GM12878 (cell line): ENCODE results near the gene SLC7A10. TPM values are rescaled to one million over a fixed set of nuclear protein-coding genes. Genes with fewer than 3 reads are reported as not detected.
A peak's percentile ranks its signal among the peaks of the same experiment; 100 is the strongest.

Source experiments
- ATAC-seq: fragments of 200-7000 bp; cut with Tn5 transposase; 3 replicates; pipeline ENCODE4 v1.9.1; 2020; ENCODE audit warnings: mild to moderate bottlenecking, moderate library complexity
- BruUV-seq: library from RNA; stranded (reverse); fragments of 400-500 nt; replicated peaks from 2 replicates; lab custom pipeline; 2021; lab: Mats Ljungman, UMichigan
- CTCF ChIA-PET: fragments of 300-600 bp; sonication (Branson Sonifier 250); formaldehyde crosslinking; extraction: SDS; loops from one replicate; lab custom pipeline; 2021; ENCODE audit warnings: inconsistent platforms; lab: Yijun Ruan, JAX
- POLR2A ChIA-PET: fragments of 350-600 bp; formaldehyde crosslinking; extraction: SDS; loops from one replicate; lab custom pipeline; 2021; ENCODE audit warnings: inconsistent platforms; lab: Charles Lee
- RAD21 ChIA-PET: fragments of 300-600 bp; sonication (Branson Sonifier 250); formaldehyde crosslinking; loops from one replicate; lab custom pipeline; 2023; ENCODE audit warnings: antibody characterized with exemption; ENCODE audit not compliant: unreplicated experiment; lab: Charles Lee
- SMC1A ChIA-PET: fragments of 300-600 bp; sonication (Branson Sonifier 250); formaldehyde crosslinking; loops from one replicate; lab custom pipeline; 2023; ENCODE audit not compliant: unreplicated experiment, uncharacterized antibody; lab: Charles Lee
- DNase-seq: peaks from one replicate; pipeline ENCODE4 v3.0.0-alpha.2; 2011; ENCODE audit warnings: low read depth, low spot score
- FAIRE-seq: peaks from 3 replicates; lab custom pipeline; 2011; peaks lifted over from hg19 to GRCh38; lab: Jason Lieb, UNC
- H2AFZ ChIP-seq: 2 replicates; pipeline ENCODE4 v1.6.0; 2011; ENCODE audit warnings: low read depth, low read length, control low read depth; ENCODE audit not compliant: control insufficient read depth
- H3K27ac ChIP-seq: 2 replicates; pipeline ENCODE4 v1.5.1; 2011; ENCODE audit warnings: control low read depth; ENCODE audit not compliant: control insufficient read depth, insufficient read depth
- H3K27me3 ChIP-seq, 2 experiments: replicated peaks in 1 of 2; 2 replicates each; pipeline versions ENCODE4 v1.6.0 to v1.6.1; 2011; ENCODE audit warnings: low read length in 1 of 2; ENCODE audit not compliant: control insufficient read depth in 2 of 2, insufficient read depth in 2 of 2
- H3K36me3 ChIP-seq, 2 experiments: 2 replicates each; pipeline ENCODE4 v1.5.1; 2011; ENCODE audit warnings: low read length in 1 of 2; ENCODE audit not compliant: control insufficient read depth in 2 of 2, insufficient read depth in 2 of 2
- H3K4me1 ChIP-seq: 2 replicates; pipeline ENCODE4 v1.6.1; 2011; ENCODE audit warnings: mild to moderate bottlenecking, low read length, moderate library complexity, mixed read lengths; ENCODE audit not compliant: control insufficient read depth, insufficient read depth
- H3K4me2 ChIP-seq: 2 replicates; pipeline ENCODE4 v1.6.0; 2011; ENCODE audit warnings: control low read depth; ENCODE audit not compliant: control insufficient read depth, insufficient read depth
- H3K4me3 ChIP-seq: fragments of 200-600 bp; sonication (generic); 2 replicates; pipeline ENCODE4 v1.5.1; 2016
- H3K79me2 ChIP-seq: 2 replicates; pipeline ENCODE4 v1.6.0; 2011; ENCODE audit warnings: low read length; ENCODE audit not compliant: control insufficient read depth, insufficient read depth
- H3K9ac ChIP-seq: 2 replicates; pipeline ENCODE4 v1.8.0; 2011; ENCODE audit warnings: low read length, control low read depth, mixed read lengths; ENCODE audit not compliant: control insufficient read depth, insufficient read depth
- H3K9me3 ChIP-seq: replicated peaks from 3 replicates; pipeline ENCODE4 v1.5.1; 2011; ENCODE audit warnings: mild to moderate bottlenecking, low read length; ENCODE audit not compliant: control insufficient read depth, insufficient read depth
- H4K20me1 ChIP-seq: 2 replicates; pipeline ENCODE4 v1.6.0; 2011; ENCODE audit not compliant: control insufficient read depth, insufficient read depth
- BCL11A ChIP-seq: IDR thresholded peaks from 2 replicates; pipeline ENCODE4 v1.6.1; 2011; ENCODE audit warnings: low read depth, low read length
- BRCA1 ChIP-seq: IDR thresholded peaks from 2 replicates; pipeline ENCODE4 v1.6.1; 2011; ENCODE audit warnings: low read depth, low read length, improper control_type of control experiment
- CBFB ChIP-seq: IDR thresholded peaks from 2 replicates; pipeline ENCODE4 v1.6.1; 2016; ENCODE audit warnings: antibody characterized with exemption, low read depth
- HDAC6 ChIP-seq: fragments of 200-600 bp; sonication (generic); IDR thresholded peaks from one replicate; pipeline ENCODE4 v1.8.0; 2017; ENCODE audit warnings: antibody characterized with exemption; ENCODE audit not compliant: unreplicated experiment
- MTA2 ChIP-seq: fragments of 450-650 bp; IDR thresholded peaks from 2 replicates; pipeline ENCODE4 v1.6.1; 2016; ENCODE audit warnings: low read depth, mild to moderate bottlenecking, moderate library complexity
- RAD21 ChIP-seq: IDR thresholded peaks from 2 replicates; pipeline ENCODE4 v1.6.1; 2011; ENCODE audit warnings: mild to moderate bottlenecking, low read depth, low read length, moderate library complexity; ENCODE audit not compliant: insufficient read depth
- SIN3A ChIP-seq: IDR thresholded peaks from 2 replicates; pipeline ENCODE4 v1.6.1; 2012; ENCODE audit warnings: low read depth, low read length, improper control_type of control experiment
- SREBF1 ChIP-seq: IDR thresholded peaks from 2 replicates; pipeline ENCODE4 v1.6.1; 2012; ENCODE audit warnings: mild to moderate bottlenecking, low read length
- STAT1 ChIP-seq: fragments of 450-650 bp; conservative IDR thresholded peaks from 2 replicates; pipeline ENCODE4 v1.6.1; 2014; ENCODE audit warnings: antibody characterized with exemption, mild to moderate bottlenecking
- SUZ12 ChIP-seq: fragments of 200-600 bp; sonication (generic); IDR thresholded peaks from one replicate; pipeline ENCODE4 v1.6.1; 2018; ENCODE audit warnings: antibody characterized with exemption, mild to moderate bottlenecking; ENCODE audit not compliant: unreplicated experiment
- WGBS: methylation state at CpG from one replicate; pipeline ENCODE4 v1.1.6; 2016; ENCODE audit warnings: low lambda C conversion rate; ENCODE audit not compliant: insufficient replicate concordance, insufficient coverage; ENCODE audit errors: missing lambda C conversion rate; 5-methylcytosine and 5-hydroxymethylcytosine counted together
- in situ Hi-C: fragments of 300-500 bp; cut with MboI; formaldehyde crosslinking; loops from 9 replicates; pipeline ENCODE4 v1.14.3; 2018; ENCODE audit warnings: mixed read lengths
- intact Hi-C: fragments of 100-400 bp; cut with micrococcal nuclease; formaldehyde crosslinking; loops from one replicate; pipeline ENCODE4 v1.14.2; 2022; ENCODE audit not compliant: unreplicated experiment
- polyA plus RNA-seq, 11 experiments: library from polyadenylated mRNA; depleted of rRNA in 4 of 11; unstranded in 6 of 11; stranded (reverse) in 5 of 11; fragments of >200 nt; fragmentation: Nextera tagmentation in 4 of 11; fragmentation: Illumina TruSeq in 1 of 11; extraction: Ambion mirVana in 4 of 11; extraction: Trizol in 1 of 11; gene quantifications; 1 replicate in 1 of 11; 2 replicates in 10 of 11; pipeline versions ENCODE4 v1.2.1 to v1.2.3, GENCODE V29; 2011 to 2016; ENCODE audit warnings: inconsistent platforms in 2 of 11, missing spikeins in 2 of 11, low read depth in 1 of 11
- total RNA-seq, 4 experiments: library from RNA; depleted of rRNA in 3 of 4; stranded (reverse); fragments of >200 nt in 3 of 4; fragmentation: Illumina TruSeq in 1 of 4; extraction: Trizol in 1 of 4; gene quantifications; 2 replicates each; pipeline versions ENCODE4 v1.2.1 to v1.2.3, GENCODE V29; 2013 to 2021
- TF ChIP-seq, protein P1 (sequence below), 3 experiments: IDR thresholded peaks in 2 of 3; conservative IDR thresholded peaks in 1 of 3; 2 replicates each; pipeline ENCODE4 v1.5.1; 2011; ENCODE audit warnings: low read depth in 3 of 3, low read length in 3 of 3, mild to moderate bottlenecking in 3 of 3, control low read depth in 2 of 3, moderate library complexity in 2 of 3, inconsistent platforms in 1 of 3, mixed read lengths in 1 of 3; ENCODE audit not compliant: control insufficient read depth in 2 of 3, insufficient read depth in 1 of 3; ENCODE audit errors: extremely low read depth in 1 of 3

SLC7A10 gene
- total and polyA plus RNA-seq, 10 of the 15 experiments (the other 5 are each of a cell fraction or from before 2014, with no cell fraction given), result not detected

DNA sequence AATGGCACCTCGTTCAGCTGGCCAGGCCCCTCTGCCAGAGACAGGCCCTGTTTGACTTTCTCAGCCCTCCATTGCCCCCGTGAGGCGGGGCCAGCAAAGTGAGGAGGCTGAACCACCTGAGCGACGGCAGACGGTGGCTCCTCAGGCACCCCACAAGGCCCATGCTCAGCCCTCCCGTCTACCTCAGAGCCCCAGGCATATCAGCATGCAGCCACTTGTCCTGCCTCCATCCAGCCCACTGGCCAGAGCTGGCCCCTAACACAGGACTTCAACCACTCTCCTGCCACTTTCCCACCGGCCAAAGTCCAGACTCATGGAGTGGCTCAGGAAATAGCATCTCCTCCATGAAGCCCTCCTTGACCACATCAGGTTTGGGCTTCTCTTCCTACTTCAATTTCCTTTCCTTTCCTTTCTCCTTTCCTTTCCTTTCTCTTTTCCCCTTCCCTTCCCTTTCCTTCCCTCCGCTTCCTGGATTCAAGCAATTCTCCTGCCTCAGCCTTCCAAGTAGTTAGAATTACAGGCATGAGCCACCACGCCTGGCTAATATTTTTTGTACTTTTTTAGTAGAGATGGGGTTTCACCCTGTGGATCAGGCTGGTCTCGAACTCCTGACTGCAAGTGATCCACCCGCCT lies 9.3 kb downstream of the SLC7A10 start:
- in situ Hi-C loops, result no loop called here
- Histone ChIP-seq H3K27ac (no peak overlapping the region), H3K9me3 (no peaks in the 10 kb centered on the region), H3K4me1 (no peaks in the 10 kb centered on the region), H3K4me3 (no peak overlapping the region)
- 14% methylated on average over 12 of the region's 12 CpGs for WGBS
- DNase-seq, result no peak
- no TSS peak for BruUV-seq
- TF ChIP-seq SIN3A (no peak), STAT1 (no peak), BRCA1 (no peak), CBFB (no peak), MTA2 (no peak), SREBF1 (no peak), RAD21 (peak; percentile 26; the same call in 1 of the 2 replicates), BCL11A (no peak), SUZ12 (no peak), HDAC6 (no peak)
- TF ChIP-seq, protein P1, sequence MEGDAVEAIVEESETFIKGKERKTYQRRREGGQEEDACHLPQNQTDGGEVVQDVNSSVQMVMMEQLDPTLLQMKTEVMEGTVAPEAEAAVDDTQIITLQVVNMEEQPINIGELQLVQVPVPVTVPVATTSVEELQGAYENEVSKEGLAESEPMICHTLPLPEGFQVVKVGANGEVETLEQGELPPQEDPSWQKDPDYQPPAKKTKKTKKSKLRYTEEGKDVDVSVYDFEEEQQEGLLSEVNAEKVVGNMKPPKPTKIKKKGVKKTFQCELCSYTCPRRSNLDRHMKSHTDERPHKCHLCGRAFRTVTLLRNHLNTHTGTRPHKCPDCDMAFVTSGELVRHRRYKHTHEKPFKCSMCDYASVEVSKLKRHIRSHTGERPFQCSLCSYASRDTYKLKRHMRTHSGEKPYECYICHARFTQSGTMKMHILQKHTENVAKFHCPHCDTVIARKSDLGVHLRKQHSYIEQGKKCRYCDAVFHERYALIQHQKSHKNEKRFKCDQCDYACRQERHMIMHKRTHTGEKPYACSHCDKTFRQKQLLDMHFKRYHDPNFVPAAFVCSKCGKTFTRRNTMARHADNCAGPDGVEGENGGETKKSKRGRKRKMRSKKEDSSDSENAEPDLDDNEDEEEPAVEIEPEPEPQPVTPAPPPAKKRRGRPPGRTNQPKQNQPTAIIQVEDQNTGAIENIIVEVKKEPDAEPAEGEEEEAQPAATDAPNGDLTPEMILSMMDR (IDR thresholded peaks at IDR 0.05 in 2 of 3, conservative IDR thresholded peaks at IDR 0.05 in 1 of 3; ENCODE audit: control insufficient read depth in 2 of 3, extremely low read depth in 1 of 3, insufficient read depth in 1 of 3, low read depth in 3 of 3, low read length in 3 of 3), result 0 out of 6 replicates have a peak, but pooled peaks of 1 of the 3 experiments have one; percentile 2
- TF ChIP-seq, all 136 proteins: peak for 2
- FAIRE-seq, result no peak
- H2AFZ ChIP-seq, result no peak overlapping the region
- H3K36me3 ChIP-seq, result no peaks in the 10 kb centered on the region
- peaks cover 0 to 1% of the 10 kb centered on the region in 2 experiments; a peak in 3 of 4 replicates for H3K27me3 ChIP-seq
- RAD21 ChIA-PET, result no interaction called here
- CTCF ChIA-PET, result interaction anchor here (0.6 kb wide), 1 partner anchor 1190 kb away, joined by 3 read pairs; no protein-coding TSS in a partner anchor
- no peaks in the 10 kb centered on the region for H4K20me1 ChIP-seq
- POLR2A ChIA-PET, result no interaction called here
- peak; percentile 45; the same call in 1 of the 3 replicates for ATAC-seq
- no peak overlapping the region for H3K4me2 ChIP-seq
- H3K79me2 ChIP-seq, result no peaks in the 10 kb centered on the region
- SMC1A ChIA-PET, result no interaction called here
- intact Hi-C loops, result no loop called here
- no peak overlapping the region for H3K9ac ChIP-seq
